ENCODE results near the gene CHRDL2.
"Not testable (repeated sequence)": the region's sequence is repeated elsewhere in the genome, so short reads cannot be mapped to it uniquely, and the experiment has no call there.

CHRDL2 gene

GRCh38 chr11:74731301-74732094, at the start of gene CHRDL2:
Gene CHRDL2 (minus strand): TSS chr11:74731426. CDS start chr11:74730888, 538 bp downstream.
- Mint-ChIP-seq H3K4me3 (no peak within 1 kb of the TSS), H3K27ac (no peak within 1 kb of the TSS), H3K27me3 (ENCODE audit: low read depth) (peaks cover 70% of the 10 kb centered on the region), H3K9me3 (no peaks in the 10 kb centered on the region), H3K4me1 (ENCODE audit: low read depth) (peaks cover 1% of the 10 kb centered on the region), H3K36me3 (ENCODE audit: low read depth) (no peaks in the 10 kb centered on the region)
- no peak for DNase-seq (ENCODE audit: low spot score)

- peaks cover 7% of the 10 kb centered on the region for H3K36me3 Mint-ChIP-seq (ENCODE audit: low read depth)
- no peak overlapping the region for H3K27ac Mint-ChIP-seq
- no peak overlapping the region for H3K4me3 Mint-ChIP-seq
- no peak for DNase-seq (ENCODE audit: low spot score)
- H3K4me1 Mint-ChIP-seq (ENCODE audit: low read depth), result peaks cover 23% of the 10 kb centered on the region
- H3K9me3 Mint-ChIP-seq, result no peaks in the 10 kb centered on the region
- H3K27me3 Mint-ChIP-seq (ENCODE audit: low read depth), result no peaks in the 10 kb centered on the region
Observed at GRCh38 chr11:74780248-74781005, 49.2 kb upstream of the CHRDL2 start.

GRCh38 chr11:74778581-74778980, 47.4 kb upstream of the CHRDL2 start:
- Mint-ChIP-seq H3K9me3 (no peaks in the 10 kb centered on the region), H3K4me1 (ENCODE audit: low read depth) (peaks cover 11% of the 10 kb centered on the region), H3K4me3 (no peak overlapping the region), H3K27ac (no peak overlapping the region), H3K36me3 (ENCODE audit: low read depth) (peaks cover 7% of the 10 kb centered on the region), H3K27me3 (ENCODE audit: low read depth) (no peaks in the 10 kb centered on the region)
- DNase-seq (ENCODE audit: low spot score), result no peak

- no peak for DNase-seq (ENCODE audit: low spot score)
- no peaks in the 10 kb centered on the region for H3K27me3 Mint-ChIP-seq (ENCODE audit: low read depth)
- peaks cover 7% of the 10 kb centered on the region for H3K36me3 Mint-ChIP-seq (ENCODE audit: low read depth)
- peaks cover 4% of the 10 kb centered on the region for H3K4me1 Mint-ChIP-seq (ENCODE audit: low read depth)
- no peaks in the 10 kb centered on the region for H3K9me3 Mint-ChIP-seq
- no peak overlapping the region for H3K27ac Mint-ChIP-seq
- H3K4me3 Mint-ChIP-seq, result no peak overlapping the region
Observed at GRCh38 chr11:74777877-74778276, 46.7 kb upstream of the CHRDL2 start.

- Mint-ChIP-seq H3K9me3 (no peaks in the 10 kb centered on the region), H3K27me3 (ENCODE audit: low read depth) (no peaks in the 10 kb centered on the region), H3K36me3 (ENCODE audit: low read depth) (peaks cover 7% of the 10 kb centered on the region), H3K27ac (no peak overlapping the region), H3K4me1 (ENCODE audit: low read depth) (peaks cover 3% of the 10 kb centered on the region), H3K4me3 (no peak overlapping the region)
- DNase-seq (ENCODE audit: low spot score), result no peak
Observed at GRCh38 chr11:74777038-74777437, 45.8 kb upstream of the CHRDL2 start.

GRCh38 chr11:74776546-74776945, 45.3 kb upstream of the CHRDL2 start:
- H3K4me3 Mint-ChIP-seq, result no peak overlapping the region
- no peak overlapping the region for H3K27ac Mint-ChIP-seq
- H3K27me3 Mint-ChIP-seq (ENCODE audit: low read depth), result no peaks in the 10 kb centered on the region
- peaks cover 7% of the 10 kb centered on the region for H3K36me3 Mint-ChIP-seq (ENCODE audit: low read depth)
- DNase-seq (ENCODE audit: low spot score), result no peak
- H3K4me1 Mint-ChIP-seq (ENCODE audit: low read depth), result peaks cover 3% of the 10 kb centered on the region
- no peaks in the 10 kb centered on the region for H3K9me3 Mint-ChIP-seq

GRCh38 chr11:74775762-74776161, 44.5 kb upstream of the CHRDL2 start:
- no peak overlapping the region for H3K4me3 Mint-ChIP-seq
- H3K36me3 Mint-ChIP-seq (ENCODE audit: low read depth), result peaks cover 7% of the 10 kb centered on the region
- peaks cover 3% of the 10 kb centered on the region for H3K4me1 Mint-ChIP-seq (ENCODE audit: low read depth)
- H3K9me3 Mint-ChIP-seq, result no peaks in the 10 kb centered on the region
- no peak for DNase-seq (ENCODE audit: low spot score)
- no peaks in the 10 kb centered on the region for H3K27me3 Mint-ChIP-seq (ENCODE audit: low read depth)
- H3K27ac Mint-ChIP-seq, result no peak overlapping the region

- H3K27ac Mint-ChIP-seq, result no peak overlapping the region
- no peak overlapping the region for H3K4me3 Mint-ChIP-seq
- no peaks in the 10 kb centered on the region for H3K9me3 Mint-ChIP-seq
- H3K36me3 Mint-ChIP-seq (ENCODE audit: low read depth), result peaks cover 7% of the 10 kb centered on the region
- DNase-seq (ENCODE audit: low spot score), result no peak
- no peaks in the 10 kb centered on the region for H3K27me3 Mint-ChIP-seq (ENCODE audit: low read depth)
- peaks cover 8% of the 10 kb centered on the region for H3K4me1 Mint-ChIP-seq (ENCODE audit: low read depth)
Observed at GRCh38 chr11:74773476-74773875, 42.2 kb upstream of the CHRDL2 start.

- H3K4me3 Mint-ChIP-seq, result no peak overlapping the region
- H3K4me1 Mint-ChIP-seq (ENCODE audit: low read depth), result peaks cover 9% of the 10 kb centered on the region
- no peak overlapping the region for H3K27ac Mint-ChIP-seq
- DNase-seq (ENCODE audit: low spot score), result no peak
- no peaks in the 10 kb centered on the region for H3K9me3 Mint-ChIP-seq
- H3K36me3 Mint-ChIP-seq (ENCODE audit: low read depth), result peaks cover 8% of the 10 kb centered on the region
- H3K27me3 Mint-ChIP-seq (ENCODE audit: low read depth), result no peaks in the 10 kb centered on the region
Observed at GRCh38 chr11:74771139-74771538, 39.9 kb upstream of the CHRDL2 start.

- Mint-ChIP-seq H3K27me3 (ENCODE audit: low read depth) (no peaks in the 10 kb centered on the region), H3K4me1 (ENCODE audit: low read depth) (peaks cover 9% of the 10 kb centered on the region), H3K4me3 (no peak overlapping the region), H3K27ac (no peak overlapping the region), H3K36me3 (ENCODE audit: low read depth) (peaks cover 8% of the 10 kb centered on the region), H3K9me3 (no peaks in the 10 kb centered on the region)
- no peak for DNase-seq (ENCODE audit: low spot score)
Observed at GRCh38 chr11:74770456-74770855, 39.2 kb upstream of the CHRDL2 start.

- H3K27ac Mint-ChIP-seq, result no peak overlapping the region
- peaks cover 12% of the 10 kb centered on the region for H3K36me3 Mint-ChIP-seq (ENCODE audit: low read depth)
- no peak for DNase-seq (ENCODE audit: low spot score)
- H3K4me3 Mint-ChIP-seq, result no peak overlapping the region
- H3K9me3 Mint-ChIP-seq, result peaks cover 4% of the 10 kb centered on the region
- H3K27me3 Mint-ChIP-seq (ENCODE audit: low read depth), result no peaks in the 10 kb centered on the region
- peaks cover 9% of the 10 kb centered on the region for H3K4me1 Mint-ChIP-seq (ENCODE audit: low read depth)
Observed at GRCh38 chr11:74769055-74769707, 38.0 kb upstream of the CHRDL2 start.

- Mint-ChIP-seq H3K36me3 (ENCODE audit: low read depth) (peaks cover 18% of the 10 kb centered on the region), H3K4me1 (ENCODE audit: low read depth) (peaks cover 13% of the 10 kb centered on the region), H3K9me3 (peaks cover 11% of the 10 kb centered on the region)
- not testable (repeated sequence) for H3K4me3 Mint-ChIP-seq; H3K27ac Mint-ChIP-seq; H3K27me3 Mint-ChIP-seq (ENCODE audit: low read depth)
- DNase-seq (ENCODE audit: low spot score), result peak; percentile 33
Observed at GRCh38 chr11:74768172-74768651, 37.0 kb upstream of the CHRDL2 start.

GRCh38 chr11:74766905-74767304, 35.7 kb upstream of the CHRDL2 start:
- DNase-seq (ENCODE audit: low spot score), result no peak
- Mint-ChIP-seq H3K27me3 (ENCODE audit: low read depth) (no peaks in the 10 kb centered on the region), H3K27ac (no peak overlapping the region), H3K4me1 (ENCODE audit: low read depth) (peaks cover 20% of the 10 kb centered on the region), H3K4me3 (no peak overlapping the region), H3K9me3 (peaks cover 20% of the 10 kb centered on the region), H3K36me3 (ENCODE audit: low read depth) (peaks cover 29% of the 10 kb centered on the region)

GRCh38 chr11:74756571-74756970, 25.3 kb upstream of the CHRDL2 start:
- Mint-ChIP-seq H3K27ac (no peak overlapping the region), H3K4me3 (no peak overlapping the region), H3K9me3 (peaks cover 6% of the 10 kb centered on the region), H3K36me3 (ENCODE audit: low read depth) (peaks cover 14% of the 10 kb centered on the region), H3K27me3 (ENCODE audit: low read depth) (no peaks in the 10 kb centered on the region), H3K4me1 (ENCODE audit: low read depth) (peaks cover 8% of the 10 kb centered on the region)
- DNase-seq (ENCODE audit: low spot score), result no peak
